Measurements from ENCODE around the gene AK3. TPM values are rescaled to one million over a fixed set of nuclear protein-coding genes. Genes with fewer than 3 reads are reported as not detected.

AK3 gene
- total and polyA plus RNA-seq, 2 experiments from 2014 or later = 105 to 114 TPM

DNA sequence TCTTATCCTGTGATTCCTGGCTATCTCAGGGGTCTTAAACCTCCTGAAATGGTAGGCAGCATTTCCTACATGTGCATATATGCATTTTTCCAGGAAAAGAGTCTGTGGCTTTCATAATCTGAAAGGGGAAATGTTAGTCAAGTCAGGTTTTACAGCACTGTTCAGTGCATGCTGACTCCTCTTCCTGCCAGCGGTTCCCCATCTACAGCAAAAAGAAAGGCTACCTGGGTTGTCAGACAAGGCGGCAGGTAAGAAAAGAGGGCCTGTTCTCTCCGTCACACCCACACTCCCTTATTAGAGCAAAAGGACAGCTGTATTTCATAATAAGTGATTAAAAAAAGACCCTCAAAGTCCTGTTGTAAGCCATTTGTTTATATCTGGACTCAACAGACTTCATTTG, 70.4 kb downstream of the AK3 start:
- no peak overlapping the region for H3K4me3 ChIP-seq
- DNase-seq (ENCODE audit: low read depth in 1 of 2, low spot score in 1 of 2) = no peak
- no peaks in the 10 kb centered on the region for H3K9me3 ChIP-seq (ENCODE audit: low read depth)
- TF ChIP-seq, protein P1, sequence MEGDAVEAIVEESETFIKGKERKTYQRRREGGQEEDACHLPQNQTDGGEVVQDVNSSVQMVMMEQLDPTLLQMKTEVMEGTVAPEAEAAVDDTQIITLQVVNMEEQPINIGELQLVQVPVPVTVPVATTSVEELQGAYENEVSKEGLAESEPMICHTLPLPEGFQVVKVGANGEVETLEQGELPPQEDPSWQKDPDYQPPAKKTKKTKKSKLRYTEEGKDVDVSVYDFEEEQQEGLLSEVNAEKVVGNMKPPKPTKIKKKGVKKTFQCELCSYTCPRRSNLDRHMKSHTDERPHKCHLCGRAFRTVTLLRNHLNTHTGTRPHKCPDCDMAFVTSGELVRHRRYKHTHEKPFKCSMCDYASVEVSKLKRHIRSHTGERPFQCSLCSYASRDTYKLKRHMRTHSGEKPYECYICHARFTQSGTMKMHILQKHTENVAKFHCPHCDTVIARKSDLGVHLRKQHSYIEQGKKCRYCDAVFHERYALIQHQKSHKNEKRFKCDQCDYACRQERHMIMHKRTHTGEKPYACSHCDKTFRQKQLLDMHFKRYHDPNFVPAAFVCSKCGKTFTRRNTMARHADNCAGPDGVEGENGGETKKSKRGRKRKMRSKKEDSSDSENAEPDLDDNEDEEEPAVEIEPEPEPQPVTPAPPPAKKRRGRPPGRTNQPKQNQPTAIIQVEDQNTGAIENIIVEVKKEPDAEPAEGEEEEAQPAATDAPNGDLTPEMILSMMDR (IDR thresholded peaks at IDR 0.05; ENCODE audit: low read depth, low read length) = no peak
- H3K4me1 ChIP-seq (ENCODE audit: low read depth) = no peaks in the 10 kb centered on the region
- no peaks in the 10 kb centered on the region for H3K36me3 ChIP-seq
- no peak overlapping the region for H3K27ac ChIP-seq
- peaks cover 7% of the 10 kb centered on the region for H3K27me3 ChIP-seq

DNA sequence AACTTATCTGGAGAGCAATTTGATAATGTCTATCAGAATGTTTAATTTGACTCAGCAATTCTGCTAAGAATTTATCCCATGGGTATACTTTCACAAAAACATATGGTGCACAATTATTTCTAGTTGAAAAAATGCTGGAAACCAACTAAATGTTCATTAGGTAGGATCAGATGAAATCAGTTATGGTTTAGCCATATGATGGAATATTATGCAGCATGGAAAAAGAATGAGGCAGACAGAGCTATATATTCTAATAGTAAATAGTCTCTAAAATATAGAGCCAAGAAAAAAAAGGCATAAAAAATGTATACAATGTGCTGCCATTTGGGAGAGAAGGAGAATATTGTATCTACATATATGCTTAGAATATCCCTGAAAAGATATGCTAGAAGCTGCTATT, 71.1 kb downstream of the AK3 start:
- Histone ChIP-seq H3K4me3 (no peak overlapping the region), H3K27me3 (peaks cover 7% of the 10 kb centered on the region), H3K36me3 (no peaks in the 10 kb centered on the region), H3K27ac (no peak overlapping the region), H3K9me3 (ENCODE audit: low read depth) (no peaks in the 10 kb centered on the region), H3K4me1 (ENCODE audit: low read depth) (no peaks in the 10 kb centered on the region)
- DNase-seq (ENCODE audit: low read depth in 1 of 2, low spot score in 1 of 2) = no peak
- TF ChIP-seq, protein P1 (IDR thresholded peaks at IDR 0.05; ENCODE audit: low read depth, low read length) = no peak

DNA sequence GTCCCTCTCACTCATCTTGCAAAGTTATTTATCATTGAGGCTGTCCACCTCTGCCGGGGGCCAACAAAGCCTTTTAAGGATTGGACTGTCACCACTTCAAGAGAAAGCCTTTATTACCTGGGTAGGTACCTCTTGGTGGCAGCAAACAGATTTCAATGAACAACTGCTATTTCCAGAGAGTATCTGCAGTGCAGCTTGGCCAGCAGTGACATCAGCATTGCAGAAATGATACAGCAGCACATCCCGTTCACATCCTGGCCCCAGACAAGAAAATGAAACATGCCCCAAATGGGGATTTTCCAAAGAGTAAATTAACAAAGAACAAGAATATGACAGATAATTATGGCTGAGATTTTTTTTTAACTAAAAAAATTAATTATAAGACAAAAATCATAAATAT, 72.4 kb downstream of the AK3 start:
- Histone ChIP-seq H3K27me3 (peaks cover 7% of the 10 kb centered on the region), H3K27ac (no peak overlapping the region), H3K4me3 (no peak overlapping the region), H3K4me1 (ENCODE audit: low read depth) (peaks cover 5% of the 10 kb centered on the region), H3K9me3 (ENCODE audit: low read depth) (no peaks in the 10 kb centered on the region), H3K36me3 (no peaks in the 10 kb centered on the region)
- DNase-seq (ENCODE audit: low read depth in 1 of 2, low spot score in 1 of 2) = no peak
- TF ChIP-seq, protein P1 (IDR thresholded peaks at IDR 0.05; ENCODE audit: low read depth, low read length) = no peak

DNA sequence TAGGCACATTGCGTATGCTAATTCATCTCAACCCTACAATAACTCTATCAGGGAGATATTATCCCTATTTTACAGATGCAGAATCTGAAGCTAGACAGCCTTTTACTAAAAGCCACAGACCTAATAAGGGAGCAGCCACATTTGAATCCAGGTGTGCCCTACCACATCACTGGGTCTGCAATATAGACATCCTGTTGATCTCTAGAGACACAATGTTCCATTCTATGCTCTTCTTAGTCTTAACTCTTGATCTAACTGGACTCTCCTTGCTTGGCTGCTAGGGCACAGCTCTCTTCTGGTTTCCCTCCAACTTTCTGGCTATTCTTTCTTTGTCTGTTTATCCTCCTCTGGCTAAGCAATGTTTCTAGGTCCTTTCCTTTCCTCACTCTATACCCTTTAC, 73.3 kb downstream of the AK3 start:
- DNase-seq (ENCODE audit: low read depth in 1 of 2, low spot score in 1 of 2) = no peak
- H3K4me1 ChIP-seq (ENCODE audit: low read depth) = peaks cover 11% of the 10 kb centered on the region
- no peaks in the 10 kb centered on the region for H3K36me3 ChIP-seq
- H3K27me3 ChIP-seq = peaks cover 7% of the 10 kb centered on the region
- H3K27ac ChIP-seq = no peak overlapping the region
- H3K9me3 ChIP-seq (ENCODE audit: low read depth) = no peaks in the 10 kb centered on the region
- TF ChIP-seq, protein P1 (IDR thresholded peaks at IDR 0.05; ENCODE audit: low read depth, low read length) = no peak
- H3K4me3 ChIP-seq = no peak overlapping the region

DNA sequence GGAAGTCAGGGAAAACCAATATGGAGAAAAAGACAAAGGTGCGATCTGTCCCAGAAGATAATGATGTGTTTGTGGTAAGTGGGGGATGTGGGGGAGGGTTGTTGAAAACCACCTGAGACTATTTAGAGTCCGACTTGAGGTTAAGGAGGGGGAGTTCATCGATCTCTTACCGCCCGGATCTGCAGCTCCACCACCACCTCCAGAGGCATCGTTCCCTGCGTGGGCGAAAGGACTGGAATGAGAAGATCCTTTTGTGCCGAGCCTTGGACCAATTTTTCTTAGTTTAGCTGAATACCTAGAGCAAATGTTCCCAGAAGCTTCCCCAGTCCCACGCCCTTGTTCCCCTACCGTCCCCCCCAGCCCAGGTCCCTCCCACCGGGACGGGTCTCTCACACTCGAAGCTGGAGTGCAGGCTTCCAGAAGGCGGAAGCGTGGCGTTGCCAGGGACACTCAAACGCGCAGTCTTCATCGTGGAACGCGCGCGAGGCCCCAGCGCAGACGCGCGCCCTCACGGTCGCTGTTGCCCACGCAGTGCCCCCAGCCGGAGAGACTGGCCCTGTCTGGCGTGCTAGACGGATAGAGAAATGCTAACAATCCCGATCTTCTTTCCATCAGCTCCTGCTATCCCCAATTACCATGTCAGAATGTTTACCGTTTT, 74.8 kb downstream of the AK3 start, which contains the start of gene SPATA6L:
SPATA6L (minus strand) TSS at position 439 of the 658 bp plus-strand sequence; CDS start at position 209, 230 bp downstream.
- no peaks in the 10 kb centered on the region for H3K9me3 ChIP-seq (ENCODE audit: low read depth)
- peak; percentile 61 to 66 for DNase-seq (ENCODE audit: low read depth in 1 of 2, low spot score in 1 of 2)
- peaks cover 7% of the 10 kb centered on the region for H3K27me3 ChIP-seq
- H3K4me3 ChIP-seq = peak within 1 kb of the TSS; percentile 28
- H3K27ac ChIP-seq = no peak within 1 kb of the TSS
- no peaks in the 10 kb centered on the region for H3K36me3 ChIP-seq
- TF ChIP-seq, protein P1 (IDR thresholded peaks at IDR 0.05; ENCODE audit: low read depth, low read length) = peak; percentile 35
- H3K4me1 ChIP-seq (ENCODE audit: low read depth) = peaks cover 11% of the 10 kb centered on the region

Data from cardiac muscle cell (in vitro differentiated cells and primary cell).